Left ventricle myocardium superior (tissue), 1 donor: ENCODE data around the gene SYNGR1. TPM values are rescaled to one million over a fixed set of nuclear protein-coding genes. Genes with fewer than 3 reads are reported as not detected.
A peak's percentile ranks its signal among the peaks of the same experiment; 100 is the strongest.

ENCODE experiments used
- ATAC-seq: fragments of 200-7000 bp; cut with Tn5 transposase; one replicate; pipeline ENCODE4 v1.9.1; 2020; ENCODE audit warnings: mild to moderate bottlenecking, moderate library complexity
- DNase-seq: peaks from one replicate; pipeline ENCODE4 v3.0.0-alpha.2; 2020
- intact Hi-C: fragments of 100-400 bp; cut with micrococcal nuclease; formaldehyde crosslinking; loops from one replicate; pipeline ENCODE4 v1.11.0; 2022
- total RNA-seq: library from RNA; stranded (reverse); fragmentation: NEBNext Ultra II Directional; extraction: Animal tissue kit (Norgen Biotek cat#: 25700); gene quantifications from one replicate; pipeline ENCODE4 v1.2.1, GENCODE V29; 2021
- donor health status: DM: no; HTN: yes; CAD: no; lungs with severe emphysema.

Gene SYNGR1
- total RNA-seq, 1 donor from 2014 or later, result 41.3 TPM

- ATAC-seq, result peak; percentile 30
- intact Hi-C loops, result no loop called here
- no peak for DNase-seq
Measured at GRCh38 chr22:39363751-39364515, 14.1 kb downstream of the SYNGR1 start.

DNA sequence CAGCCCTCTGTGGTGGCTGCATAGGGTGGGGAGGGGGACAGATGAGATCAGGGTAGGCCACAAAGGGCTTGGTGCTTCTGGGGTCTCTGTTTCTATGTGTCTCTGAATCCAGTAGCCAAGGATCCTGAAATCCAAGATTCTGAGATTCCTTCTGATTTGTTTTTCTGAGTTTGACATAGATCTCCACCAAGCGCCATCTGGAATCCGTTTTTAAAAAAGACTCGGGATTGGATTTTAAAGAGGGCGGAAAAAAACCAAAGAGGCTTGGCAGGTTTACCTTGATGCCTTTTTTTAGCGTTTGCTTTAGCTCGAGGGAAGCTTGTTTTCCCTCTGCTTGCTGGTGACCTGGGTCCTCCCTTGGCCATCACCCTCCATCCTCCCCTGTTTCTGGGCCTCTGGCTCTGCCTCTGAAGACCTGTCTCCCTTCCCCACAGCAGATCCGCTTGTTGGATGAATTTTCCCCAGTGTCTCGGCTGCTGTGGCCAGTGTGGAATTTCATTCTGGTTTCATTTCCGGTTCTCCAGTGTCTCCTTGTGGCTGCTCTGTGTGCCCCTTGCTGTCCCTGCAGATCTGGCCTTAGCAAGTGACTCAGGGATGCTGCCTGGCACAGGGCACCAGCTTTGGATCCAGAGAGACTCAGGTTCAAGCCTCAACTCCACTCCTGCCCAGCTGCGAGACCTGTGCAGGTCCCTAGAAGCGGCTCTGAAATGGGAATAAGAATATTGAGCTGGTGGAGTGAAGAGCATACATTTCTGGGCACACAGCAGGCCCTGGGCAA lies 15.1 kb downstream of the SYNGR1 start:
- intact Hi-C loops, result no loop called here
- ATAC-seq (peak; percentile 16), DNase-seq (no peak)

GRCh38 chr22:39365492-39365780 lies 15.6 kb downstream of the SYNGR1 start:
- intact Hi-C loops, result no loop called here
- DNase-seq, result no peak
- ATAC-seq, result no peak

DNA sequence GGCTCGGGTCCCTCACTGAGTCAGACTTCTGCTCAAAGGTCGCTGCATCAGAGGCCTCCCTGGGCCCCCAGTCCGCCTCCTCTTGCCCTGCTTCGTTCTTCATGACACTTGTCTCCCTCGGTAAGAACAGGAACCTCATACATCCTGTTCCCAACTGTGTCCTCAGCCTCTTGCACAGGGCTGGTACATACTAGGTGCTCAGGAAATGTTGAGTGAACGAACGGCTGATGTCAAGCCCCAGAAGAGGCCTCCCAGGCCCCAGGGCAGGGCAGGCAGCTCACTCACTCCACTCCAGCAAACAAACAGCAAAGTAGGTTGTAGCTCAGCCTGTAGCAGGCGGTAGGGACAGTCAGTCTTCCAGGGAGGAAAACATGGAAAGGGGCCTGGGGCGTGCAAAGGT lies 17.2 kb downstream of the SYNGR1 start:
- DNase-seq (no peak), ATAC-seq (no peak)
- intact Hi-C loops, result no loop called here

- ATAC-seq (peak; percentile 51), DNase-seq (no peak)
- intact Hi-C loops, result no loop called here
Measured at GRCh38 chr22:39368461-39368911, 18.7 kb downstream of the SYNGR1 start.

DNA sequence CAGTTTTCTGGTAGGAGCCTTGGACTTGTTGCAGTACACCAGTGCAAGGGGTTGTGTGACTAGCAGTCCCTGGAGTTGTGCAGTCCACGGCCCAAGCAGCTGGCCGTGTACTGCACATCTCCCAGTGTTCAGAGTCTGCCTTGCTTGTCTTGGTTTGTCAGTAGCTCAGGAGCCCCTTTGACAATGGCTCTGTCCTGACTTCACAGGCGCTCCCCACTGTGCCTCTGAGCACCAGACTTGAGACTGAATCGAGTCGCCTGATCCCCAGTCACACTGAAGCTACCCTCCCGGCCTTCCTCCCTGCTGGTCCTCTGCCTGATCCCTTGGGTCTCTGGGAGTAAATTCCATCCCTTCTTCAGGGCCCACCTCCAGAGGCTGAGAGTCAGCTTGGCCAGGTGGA lies 19.4 kb downstream of the SYNGR1 start:
- no peak for DNase-seq
- intact Hi-C loops, result no loop called here
- ATAC-seq, result no peak

DNA sequence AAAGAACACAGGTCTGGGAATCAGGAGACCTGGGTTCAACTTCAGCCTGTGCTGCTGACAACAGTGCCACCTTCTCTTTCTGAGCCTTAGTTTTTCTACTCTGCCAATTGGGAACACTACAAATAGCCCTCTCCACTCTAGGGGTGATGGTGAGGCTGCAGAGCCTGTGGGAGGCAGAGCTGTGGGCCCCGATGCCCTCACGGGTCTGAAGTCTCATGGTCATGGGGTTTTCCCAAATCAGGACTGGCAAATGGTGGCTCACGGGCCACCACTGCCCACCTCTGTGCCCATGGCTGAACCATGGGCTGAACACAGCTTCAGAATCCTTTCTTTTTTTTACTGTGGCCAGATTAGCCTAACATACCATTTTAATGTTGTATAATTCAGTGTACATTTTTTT lies 19.8 kb downstream of the SYNGR1 start:
- intact Hi-C loops, result no loop called here
- DNase-seq, result no peak
- no peak for ATAC-seq

GRCh38 chr22:39371732-39372131 lies 21.9 kb downstream of the SYNGR1 start:
- DNase-seq (no peak), ATAC-seq (no peak)
- intact Hi-C loops, result no loop called here

DNA sequence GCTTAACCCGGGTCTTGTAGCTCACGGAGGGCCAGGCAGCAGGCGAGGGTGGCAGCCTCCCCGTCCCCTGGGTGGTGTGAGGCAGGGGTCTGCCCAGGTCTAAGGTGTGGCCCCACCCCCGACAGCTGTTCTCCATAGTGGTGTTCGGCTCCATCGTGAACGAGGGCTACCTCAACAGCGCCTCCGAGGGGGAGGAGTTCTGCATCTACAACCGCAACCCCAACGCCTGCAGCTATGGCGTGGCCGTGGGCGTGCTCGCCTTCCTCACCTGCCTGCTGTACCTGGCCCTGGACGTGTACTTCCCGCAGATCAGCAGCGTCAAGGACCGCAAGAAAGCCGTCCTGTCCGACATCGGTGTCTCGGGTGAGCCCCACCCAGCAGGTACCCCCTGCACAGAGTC lies 24.4 kb downstream of the SYNGR1 start:
- ATAC-seq (no peak), DNase-seq (no peak)
- intact Hi-C loops, result no loop called here

- DNase-seq, result no peak
- no peak for ATAC-seq
- intact Hi-C loops, result no loop called here
Measured at GRCh38 chr22:39374801-39375200, 25.0 kb downstream of the SYNGR1 start.

- no peak for ATAC-seq
- DNase-seq, result no peak
- intact Hi-C loops, result no loop called here
Measured at GRCh38 chr22:39375646-39376045, 25.9 kb downstream of the SYNGR1 start.

GRCh38 chr22:39379756-39380730 lies 30.3 kb downstream of the SYNGR1 start:
- intact Hi-C loops, result no loop called here
- no peak for ATAC-seq
- no peak for DNase-seq

DNA sequence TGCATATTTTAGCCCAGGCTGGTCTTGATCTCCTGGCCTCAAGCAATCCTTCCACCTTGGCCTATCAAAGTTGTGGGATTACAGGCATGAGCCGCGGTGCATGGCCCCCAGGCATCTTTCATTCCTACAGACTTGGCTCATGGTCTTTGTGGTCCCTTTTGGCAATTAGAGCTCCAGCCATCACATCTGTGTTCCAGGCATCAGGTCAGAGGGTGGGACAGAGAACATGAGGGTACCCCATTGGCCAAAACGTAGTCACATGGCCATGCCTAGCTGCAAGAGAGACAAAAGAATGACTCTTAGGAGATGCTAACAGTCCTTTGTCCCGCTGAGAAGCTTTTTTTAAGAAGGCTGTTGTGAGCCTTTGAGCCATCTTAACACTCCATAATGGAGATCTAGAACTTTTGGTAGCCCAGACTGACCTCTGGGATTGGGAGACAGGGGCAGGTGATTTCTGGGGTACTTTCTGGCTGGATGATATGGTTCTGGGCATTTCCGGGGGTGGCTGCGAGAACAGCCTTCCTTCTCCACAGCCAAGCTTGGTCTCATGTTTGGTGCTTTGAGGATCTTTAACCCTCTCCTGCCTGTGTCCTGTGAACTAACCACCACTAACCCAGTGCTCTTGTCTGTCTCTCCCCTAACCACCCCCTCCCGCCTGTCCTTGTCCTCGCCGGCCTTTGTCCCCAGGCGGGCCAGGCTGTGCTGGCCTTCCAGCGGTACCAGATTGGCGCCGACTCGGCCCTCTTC lies 31.4 kb downstream of the SYNGR1 start:
- ATAC-seq (no peak), DNase-seq (no peak)
- intact Hi-C loops, result no loop called here

- intact Hi-C loops, result no loop called here
- DNase-seq (no peak), ATAC-seq (no peak)
Measured at GRCh38 chr22:39381930-39382329, 32.1 kb downstream of the SYNGR1 start.

GRCh38 chr22:39382410-39382809 lies 32.6 kb downstream of the SYNGR1 start:
- no peak for DNase-seq
- intact Hi-C loops, result no loop called here
- ATAC-seq, result no peak

- DNase-seq (no peak), ATAC-seq (no peak)
- intact Hi-C loops, result no loop called here
Measured at GRCh38 chr22:39383841-39384625, 34.2 kb downstream of the SYNGR1 start.

DNA sequence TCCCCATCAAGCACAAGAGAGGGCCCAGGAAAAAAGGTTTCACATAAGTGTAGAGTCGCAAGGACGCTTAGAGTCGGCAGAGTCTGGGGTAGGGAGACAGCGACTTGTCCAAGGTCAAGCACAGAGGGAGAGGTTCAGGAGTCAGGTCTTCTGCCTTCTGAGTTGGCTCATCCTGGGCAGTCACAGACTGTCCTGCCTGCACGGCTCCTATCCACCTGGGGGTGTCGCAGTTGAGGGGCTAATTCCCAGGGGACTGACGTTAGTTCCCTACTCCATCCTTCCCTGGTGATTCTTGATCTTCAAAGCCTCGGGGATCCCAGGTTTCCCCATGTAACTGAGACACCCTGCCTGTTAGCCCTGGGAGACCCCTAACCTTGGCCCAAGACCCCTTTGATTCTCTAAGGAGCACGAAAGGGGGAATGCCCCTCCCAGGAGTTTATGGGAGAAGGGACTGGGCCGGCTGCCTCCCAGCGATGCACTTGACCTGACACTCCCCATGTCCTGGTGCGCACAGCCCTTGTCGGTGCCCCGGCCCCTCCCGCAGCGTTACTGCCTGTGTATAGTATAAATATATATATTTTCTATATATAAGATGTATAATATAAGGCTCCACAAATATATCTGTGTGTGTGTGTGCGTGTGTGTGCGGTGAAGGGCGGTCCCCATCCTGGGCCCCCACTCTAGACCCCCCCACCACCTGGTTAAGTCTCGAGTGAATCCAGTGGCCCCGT lies 35.1 kb downstream of the SYNGR1 start:
- ATAC-seq, result peak; percentile 18

More for the DNA sequence above, 35.1 kb downstream of the SYNGR1 start:
- no peak for DNase-seq
- intact Hi-C loops, result no loop called here
